ENCODE measurements around the gene OCEL1. TPM values are rescaled to one million over a fixed set of nuclear protein-coding genes. Genes with fewer than 3 reads are reported as not detected.
A peak's percentile ranks its signal among the peaks of the same experiment; 100 is the strongest.

Gene OCEL1
- total and polyA plus RNA-seq, 2 donors (not counting 1 experiment from before 2014, with no cell fraction given): 28.5 to 30.5 TPM

- H3K27me3 Mint-ChIP-seq: no peaks in the 10 kb centered on the region
- ATAC-seq (ENCODE audit: low read depth): no peak
- Histone ChIP-seq H3K36me3 (replicated peaks in 1 of 2; ENCODE audit: control extremely low read depth in 1 of 2, control insufficient read depth in 1 of 2, extremely low read depth in 1 of 2, insufficient read depth in 2 of 2, low read length in 1 of 2) (no peaks in the 10 kb centered on the region), H3K27me3 (replicated peaks in 1 of 4; ENCODE audit: control extremely low read depth in 1 of 4, control insufficient read depth in 3 of 4, insufficient read depth in 4 of 4, low read length in 3 of 4) (no peaks in the 10 kb centered on the region), H3K9ac (ENCODE audit: low read length) (no peak overlapping the region), H3K27ac (ENCODE audit: low read length in 2 of 2) (no peak overlapping the region), H3K4me1 (ENCODE audit: control insufficient read depth in 2 of 2, insufficient read depth in 2 of 2, low read length in 2 of 2) (peaks cover 5 to 29% of the 10 kb centered on the region in 2 donors), H4K20me1 (ENCODE audit: control insufficient read depth, insufficient read depth, low read length, poor library complexity, severe bottlenecking) (no peaks in the 10 kb centered on the region), H2AFZ (ENCODE audit: insufficient read depth, low read depth, low read length, poor library complexity, severe bottlenecking) (no peak overlapping the region), H3K79me2 (ENCODE audit: control insufficient read depth, insufficient read depth, low read length) (no peaks in the 10 kb centered on the region), H3K9me3 (ENCODE audit: control extremely low read depth in 1 of 3, control insufficient read depth in 2 of 3, insufficient read depth in 1 of 3, low read length in 2 of 3) (peaks cover 0 to 2% (median 0%) of the 10 kb centered on the region in 3 donors), H3K4me2 (replicated peaks; ENCODE audit: low read depth, low read length, poor library complexity, severe bottlenecking) (peak overlapping the region; percentile 85), H3K4me3 (ENCODE audit: control extremely low read depth in 1 of 5, extremely low read depth in 1 of 5, insufficient read depth in 1 of 5, low read depth in 2 of 5, low read length in 4 of 5) (no peak overlapping the region)
- POLR2A ChIA-PET: interaction anchor here (0.6 to 3.1 kb wide), 3 partner anchors 18 to 791 kb away, joined by 5 to 13 read pairs (median 12); partner anchors contain the start of genes OCEL1 and USE1
- intact Hi-C loops (cut with micrococcal nuclease): no loop called here
- no peaks in the 10 kb centered on the region for H3K9me3 Mint-ChIP-seq (ENCODE audit: insufficient read depth)
- no peak for TF ChIP-seq CTCF (IDR thresholded peaks at IDR 0.05)
- no peak for TF ChIP-seq EZH2 (IDR thresholded peaks at IDR 0.05; ENCODE audit: borderline replicate concordance, insufficient read depth, low read depth, low read length, poor library complexity, severe bottlenecking)
- 83% methylated on average over 36 of the region's 52 CpGs for WGBS (ENCODE audit: insufficient coverage)
- peak overlapping the region; percentile 77 for H3K4me3 Mint-ChIP-seq
- CTCF ChIA-PET: interaction anchor here (0.6 to 2.2 kb wide), 2 partner anchors 9 to 472 kb away, joined by 3 to 6 read pairs; no protein-coding TSS in a partner anchor
- H3K27ac Mint-ChIP-seq: peak overlapping the region; percentile 68
- peak; percentile 20 for DNase-seq
- H3K4me1 Mint-ChIP-seq: peaks cover 25% of the 10 kb centered on the region
These were observed 18.0 kb downstream of the OCEL1 start for GRCh38 chr19:17243830-17244617.

All from B cell (primary cell).